OCI-LY7 (cell line): ENCODE data around the gene ZDHHC22. TPM values are rescaled to one million over a fixed set of nuclear protein-coding genes. Genes with fewer than 3 reads are reported as not detected.

Source experiments
- BruUV-seq: library from RNA; stranded (reverse); fragments of 400-500 nt; replicated peaks from 2 replicates; lab custom pipeline; 2021; lab: Mats Ljungman, UMichigan
- CTCF ChIA-PET: fragments of 300-600 bp; sonication (Branson Sonifier 250); formaldehyde crosslinking; loops from one replicate; lab custom pipeline; 2022; ENCODE audit warnings: antibody characterized with exemption; ENCODE audit not compliant: unreplicated experiment; lab: Charles Lee
- POLR2A ChIA-PET: fragments of 300-600 bp; sonication (Branson Sonifier 250); formaldehyde crosslinking; loops from one replicate; lab custom pipeline; 2022; ENCODE audit warnings: antibody characterized with exemption; lab: Charles Lee
- DNase-seq: peaks from one replicate; pipeline ENCODE4 v3.0.0-alpha.2; 2015; ENCODE audit warnings: low spot score
- H2AFZ ChIP-seq: fragments of 200-600 bp; sonication (generic), shearing (Covaris generic); 2 replicates; pipeline ENCODE4 v1.6.1; 2014; ENCODE audit warnings: mild to moderate bottlenecking, antibody characterized with exemption, low read length, moderate library complexity
- H3K27ac ChIP-seq: fragments of 200-600 bp; sonication (generic); 2 replicates; pipeline ENCODE4 v1.5.1; 2014; ENCODE audit warnings: mixed run types, low read depth, mild to moderate bottlenecking, moderate library complexity, low read length, inconsistent platforms; ENCODE audit not compliant: poor library complexity, severe bottlenecking
- H3K36me3 ChIP-seq: fragments of 200-600 bp; sonication (generic); 2 replicates; pipeline ENCODE4 v1.6.1; 2014; ENCODE audit warnings: mild to moderate bottlenecking, antibody characterized with exemption, low read length, moderate library complexity, mixed read lengths; ENCODE audit not compliant: insufficient read depth
- H3K4me1 ChIP-seq: fragments of 200-600 bp; sonication (generic); 2 replicates; pipeline ENCODE4 v1.5.1; 2014; ENCODE audit warnings: mild to moderate bottlenecking, low read length; ENCODE audit not compliant: insufficient read depth, poor library complexity, severe bottlenecking
- H3K4me2 ChIP-seq: fragments of 200-600 bp; sonication (generic); 2 replicates; pipeline ENCODE4 v1.6.1; 2014; ENCODE audit warnings: mild to moderate bottlenecking, low read length
- H3K4me3 ChIP-seq: fragments of 200-600 bp; sonication (generic); 2 replicates; pipeline ENCODE4 v1.5.1; 2014; ENCODE audit warnings: mild to moderate bottlenecking, low read depth, low read length; ENCODE audit not compliant: poor library complexity, severe bottlenecking
- H3K79me2 ChIP-seq: fragments of 200-600 bp; sonication (generic); 2 replicates; pipeline ENCODE4 v1.6.1; 2016; ENCODE audit warnings: low read depth, mild to moderate bottlenecking, low read length, moderate library complexity, mixed read lengths; ENCODE audit not compliant: insufficient read depth
- H3K9me2 ChIP-seq: fragments of 200-600 bp; sonication (generic); 2 replicates; pipeline ENCODE4 v1.6.1; 2016; ENCODE audit warnings: mild to moderate bottlenecking, low read length, mixed read lengths; ENCODE audit not compliant: insufficient read depth
- H3K9me3 ChIP-seq: fragments of 200-600 bp; sonication (generic); 2 replicates; pipeline ENCODE4 v1.6.1; 2014; ENCODE audit warnings: mild to moderate bottlenecking, mixed run types, low read length, mixed read lengths
- H4K20me1 ChIP-seq: fragments of 200-600 bp; sonication (generic); 2 replicates; pipeline ENCODE4 v1.6.1; 2014; ENCODE audit warnings: mild to moderate bottlenecking, antibody characterized with exemption, low read length, moderate library complexity, mixed read lengths; ENCODE audit not compliant: insufficient read depth
- CTCF ChIP-seq: fragments of 200-600 bp; sonication (generic); conservative IDR thresholded peaks from 2 replicates; pipeline ENCODE4 v1.5.1; 2014; ENCODE audit warnings: mild to moderate bottlenecking, antibody characterized with exemption, low read length, moderate library complexity, mixed read lengths
- EZH2phosphoT487 ChIP-seq: fragments of 200-600 bp; sonication (generic); IDR thresholded peaks from 2 replicates; pipeline ENCODE4 v1.6.1; 2018; ENCODE audit warnings: low read depth, borderline replicate concordance, mild to moderate bottlenecking, mixed run types, antibody characterized with exemption, low read length, moderate library complexity, mixed read lengths
- intact Hi-C: fragments of 100-400 bp; cut with micrococcal nuclease; formaldehyde crosslinking; loops from one replicate; pipeline ENCODE4 v1.10.0; 2022; ENCODE audit not compliant: unreplicated experiment
- total RNA-seq, 2 experiments: library from RNA; depleted of rRNA in 1 of 2; stranded (reverse); fragments of >200 nt in 1 of 2; shearing (Covaris generic) in 1 of 2; gene quantifications; 2 replicates each; pipeline ENCODE4 v1.2.3, GENCODE V29; 2014 to 2022

The ZDHHC22 gene
- total RNA-seq, 2 experiments from 2014 or later = not detected

- Histone ChIP-seq H3K9me2 (no peaks in the 10 kb centered on the region), H3K27ac (no peak overlapping the region), H3K9me3 (no peaks in the 10 kb centered on the region), H2AFZ (no peak overlapping the region), H3K4me3 (no peak overlapping the region), H3K4me1 (peaks cover 6% of the 10 kb centered on the region), H3K79me2 (no peaks in the 10 kb centered on the region), H3K36me3 (no peaks in the 10 kb centered on the region), H4K20me1 (no peaks in the 10 kb centered on the region), H3K4me2 (no peak overlapping the region)
- DNase-seq = no peak
- intact Hi-C loops = no loop called here
- TF ChIP-seq EZH2phosphoT487 (no peak), CTCF (no peak)
- ChIA-PET CTCF (interaction anchor here (0.6 to 1.6 kb wide), 3 partner anchors 10 to 38 kb away, joined by 3 to 7 read pairs (median 3); partner anchors contain the start of gene CIPC), POLR2A (interaction anchor here (0.6 to 1.1 kb wide), 2 partner anchors 8 to 106 kb away, joined by 3 to 4 read pairs; no protein-coding TSS in a partner anchor)
- BruUV-seq = no TSS peak
Measured at GRCh38 chr14:77084985-77085384, 56.6 kb downstream of the ZDHHC22 start.

- TF ChIP-seq EZH2phosphoT487 (no peak), CTCF (no peak)
- no peak for DNase-seq
- no peaks in the 10 kb centered on the region for H4K20me1 ChIP-seq
- no peak overlapping the region for H3K4me2 ChIP-seq
- ChIA-PET POLR2A (no interaction called here), CTCF (no interaction called here)
- no peak overlapping the region for H3K27ac ChIP-seq
- H3K4me1 ChIP-seq = peaks cover 6% of the 10 kb centered on the region
- H3K79me2 ChIP-seq = no peaks in the 10 kb centered on the region
- H3K9me2 ChIP-seq = no peaks in the 10 kb centered on the region
- no peak overlapping the region for H3K4me3 ChIP-seq
- intact Hi-C loops = no loop called here
- BruUV-seq = no TSS peak
- H3K9me3 ChIP-seq = no peaks in the 10 kb centered on the region
- no peak overlapping the region for H2AFZ ChIP-seq
- no peaks in the 10 kb centered on the region for H3K36me3 ChIP-seq
Measured at GRCh38 chr14:77083082-77083481, 58.5 kb downstream of the ZDHHC22 start.

GRCh38 chr14:77082356-77082755 lies 59.2 kb downstream of the ZDHHC22 start:
- ChIA-PET POLR2A (no interaction called here), CTCF (no interaction called here)
- DNase-seq = no peak
- Histone ChIP-seq H3K9me2 (no peaks in the 10 kb centered on the region), H3K79me2 (no peaks in the 10 kb centered on the region), H3K4me3 (no peak overlapping the region), H3K9me3 (no peaks in the 10 kb centered on the region), H3K27ac (no peak overlapping the region), H3K4me1 (peaks cover 6% of the 10 kb centered on the region), H4K20me1 (no peaks in the 10 kb centered on the region), H3K36me3 (no peaks in the 10 kb centered on the region), H3K4me2 (no peak overlapping the region), H2AFZ (no peak overlapping the region)
- BruUV-seq = no TSS peak
- intact Hi-C loops = no loop called here
- TF ChIP-seq CTCF (no peak), EZH2phosphoT487 (no peak)
